ENCODE data around the gene ZNF148.

Gene ZNF148

DNA sequence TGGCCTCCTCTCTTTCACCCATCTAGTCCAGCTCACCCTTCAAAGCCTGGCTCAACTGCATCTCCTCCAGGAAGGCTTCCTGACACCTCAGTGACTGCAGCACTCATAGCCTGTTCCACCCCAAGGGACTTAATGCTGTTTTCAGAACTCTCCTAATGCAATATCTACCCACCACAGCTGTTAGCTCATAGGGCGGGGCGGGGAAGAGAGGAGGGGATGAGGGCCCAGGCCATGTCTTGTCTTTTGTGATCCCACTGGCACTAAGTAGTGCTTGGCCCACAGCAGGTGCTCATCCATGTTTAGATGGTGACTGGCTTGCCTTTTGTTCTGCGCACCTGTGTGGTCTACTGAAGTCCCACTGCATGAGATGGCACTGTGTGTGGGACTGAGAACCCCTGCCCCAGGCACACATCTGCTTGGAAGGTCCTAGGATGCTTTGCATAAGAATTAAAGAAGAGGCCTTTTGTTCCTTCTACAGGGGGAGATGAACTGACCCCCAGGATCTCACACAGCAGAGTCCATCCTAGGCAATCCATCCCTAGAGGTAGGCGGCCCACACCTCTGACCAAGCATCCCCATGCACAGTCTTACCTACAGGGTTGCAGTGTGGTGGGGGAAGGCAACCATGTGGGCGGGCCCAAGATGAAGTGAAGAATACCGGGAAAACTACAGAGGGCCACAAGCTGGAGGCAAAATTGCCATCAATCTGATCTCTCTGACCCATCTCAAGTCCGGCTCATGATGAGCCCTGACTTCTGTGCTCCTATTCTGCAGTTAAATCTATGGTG, 185.6 kb downstream of the ZNF148 start:
- DNase-seq (ENCODE audit: low spot score): no peak

DNA sequence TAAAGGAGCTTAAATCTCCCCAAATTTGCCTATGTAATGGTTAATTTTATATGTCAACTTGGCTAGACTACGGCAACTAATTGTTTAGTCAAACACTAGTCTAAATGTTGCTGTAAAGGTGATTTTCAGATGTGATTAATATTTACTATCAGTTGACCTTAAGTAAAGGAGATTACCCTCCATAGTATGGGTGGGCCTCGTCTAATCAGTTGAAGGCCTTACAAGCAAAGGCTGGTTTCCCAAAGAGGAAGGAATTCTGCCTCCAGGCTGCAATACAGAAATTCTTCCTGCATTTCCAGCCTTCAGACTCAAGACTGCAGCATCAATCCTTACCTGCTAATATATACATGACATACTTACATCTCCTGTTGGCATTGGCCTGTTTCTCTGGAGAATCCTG, 186.2 kb downstream of the ZNF148 start:
- DNase-seq (ENCODE audit: low spot score): no peak

- no peak for DNase-seq (ENCODE audit: low spot score)
These were observed 187.6 kb downstream of the ZNF148 start for GRCh38 chr3:125187599-125187910.

GRCh38 chr3:125186800-125187598, 188.1 kb downstream of the ZNF148 start:
- DNase-seq (ENCODE audit: low spot score): peak; percentile 36

GRCh38 chr3:125186261-125186787, 188.8 kb downstream of the ZNF148 start:
- DNase-seq (ENCODE audit: low spot score): peak; percentile 60

DNA sequence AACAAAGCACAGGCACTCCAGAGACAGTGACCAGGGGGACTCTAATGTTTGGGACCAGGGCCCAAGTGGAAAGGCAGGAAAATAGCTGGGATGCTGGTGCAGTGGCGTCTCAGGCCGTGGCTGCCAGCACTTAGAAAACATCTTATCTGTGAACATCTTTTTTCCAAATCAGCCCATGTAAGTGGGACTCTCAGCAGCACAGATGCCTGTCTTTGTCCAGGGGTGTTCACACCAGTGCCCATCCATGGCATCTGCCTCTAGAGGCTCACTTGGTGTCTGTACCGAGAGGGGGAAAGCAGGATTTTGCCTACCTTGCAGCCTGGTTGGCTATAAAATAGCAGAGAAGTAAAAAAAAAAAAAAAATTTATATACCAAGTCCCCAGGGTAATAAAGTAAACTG, 189.3 kb downstream of the ZNF148 start:
- DNase-seq (ENCODE audit: low spot score): no peak

- DNase-seq (ENCODE audit: low spot score): no peak
These were observed 195.3 kb downstream of the ZNF148 start for GRCh38 chr3:125179884-125180240.

DNA sequence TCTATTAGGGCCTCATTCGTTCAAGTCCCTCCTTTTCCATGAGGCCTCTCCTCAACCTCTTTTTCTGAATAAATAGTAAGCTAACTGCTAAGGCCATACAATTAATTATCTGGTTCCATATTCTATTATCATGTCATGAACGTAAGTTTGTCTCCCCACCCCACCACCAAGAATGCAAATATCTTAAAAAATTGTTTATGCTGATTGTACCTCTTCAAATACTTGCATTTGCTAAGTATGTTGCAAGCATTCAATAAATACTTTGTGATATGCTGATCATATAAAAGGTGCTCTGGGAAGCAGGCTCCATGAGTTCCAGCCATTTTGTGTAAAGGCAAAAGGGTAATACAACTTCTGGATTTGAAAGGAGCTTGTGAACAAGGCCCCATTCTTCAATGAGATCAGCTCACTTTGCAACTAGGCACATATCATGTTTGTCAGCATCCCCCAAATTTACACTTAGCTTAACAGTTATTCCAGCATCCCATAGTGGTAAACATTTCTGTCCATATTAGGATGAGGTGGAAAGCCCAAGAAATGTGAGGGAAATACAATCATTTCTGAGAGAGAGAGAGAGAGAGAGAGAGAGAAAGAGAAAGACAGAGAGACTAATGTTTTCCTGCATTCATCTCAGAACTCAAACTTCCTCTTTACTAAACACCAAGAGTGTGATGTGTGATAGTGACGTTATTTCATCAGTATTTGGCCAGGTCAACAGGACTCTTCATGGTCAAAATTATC, 195.8 kb downstream of the ZNF148 start:
- no peak for DNase-seq (ENCODE audit: low spot score)

GRCh38 chr3:125177746-125178145, 197.4 kb downstream of the ZNF148 start:
- no peak for DNase-seq (ENCODE audit: low spot score)
